Measurements from ENCODE around the gene NBAS.
A peak's percentile ranks its signal among the peaks of the same experiment; 100 is the strongest.
"Not testable (repeated sequence)": the region's sequence is repeated elsewhere in the genome, so short reads cannot be mapped to it uniquely, and the experiment has no call there.

NBAS gene

GRCh38 chr2:15251753-15252152, 309.4 kb downstream of the NBAS start:
- DNase-seq = no peak

DNA sequence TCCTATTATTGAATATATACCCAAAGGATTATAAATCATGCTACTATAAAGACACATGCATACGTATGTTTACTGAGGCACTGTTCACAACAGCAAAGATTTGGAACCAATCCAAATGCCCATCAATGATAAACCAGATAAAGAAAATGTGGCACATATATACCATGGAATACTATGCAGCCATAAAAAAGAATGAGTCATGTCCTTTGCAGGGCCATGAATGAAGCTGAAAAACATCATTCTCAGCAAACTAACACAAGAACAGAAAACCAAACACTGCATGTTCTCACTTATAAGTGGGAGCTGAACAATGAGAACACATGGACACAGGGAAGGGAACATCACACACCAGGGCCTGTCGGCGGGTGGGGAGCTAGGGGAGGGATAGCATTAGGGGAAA, 310.2 kb downstream of the NBAS start:
- not testable (repeated sequence) for DNase-seq

GRCh38 chr2:15246870-15247269, 314.3 kb downstream of the NBAS start:
- no peak for DNase-seq

DNA sequence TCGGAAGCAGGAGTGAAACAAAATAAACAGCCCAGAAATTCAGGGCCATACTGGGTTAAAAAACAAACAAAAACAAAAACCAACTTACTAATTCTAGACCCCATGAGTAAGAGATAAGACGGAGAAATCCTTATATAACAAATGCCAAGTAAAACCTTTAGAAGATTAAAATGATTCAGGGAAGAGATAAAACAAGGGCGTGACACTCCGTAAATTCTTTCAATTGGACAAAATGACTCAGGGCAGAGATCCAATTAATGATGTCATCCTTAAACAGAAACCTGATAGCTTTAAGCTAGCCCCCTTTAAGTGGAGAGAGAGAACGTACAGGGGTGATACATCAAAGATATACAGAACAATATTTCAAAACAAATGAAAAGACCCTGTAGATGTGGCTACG, 317.4 kb downstream of the NBAS start:
- no peak for DNase-seq

GRCh38 chr2:15242936-15243461, 318.1 kb downstream of the NBAS start:
- DNase-seq = peak; percentile 74

GRCh38 chr2:15241929-15242328, 319.2 kb downstream of the NBAS start:
- no peak for DNase-seq

DNA sequence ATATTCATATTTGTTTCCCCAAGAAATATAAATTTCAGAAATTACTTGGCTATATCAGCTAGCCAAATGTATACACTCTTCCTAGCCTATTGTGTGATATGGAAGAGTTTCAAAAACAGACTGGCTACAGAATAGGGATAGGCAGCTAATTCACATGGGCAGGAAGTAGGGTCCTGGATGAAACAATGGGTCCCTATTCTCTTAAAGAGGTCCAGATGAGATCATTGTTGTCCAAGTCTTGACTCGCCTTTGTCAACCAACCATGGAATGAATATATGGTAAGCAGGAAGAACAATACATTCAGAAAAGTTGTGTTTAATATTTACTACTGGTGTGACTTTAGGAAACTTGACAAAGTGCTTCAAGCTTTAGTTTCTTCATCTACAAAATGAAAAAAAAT, 319.9 kb downstream of the NBAS start:
- no peak for DNase-seq

DNA sequence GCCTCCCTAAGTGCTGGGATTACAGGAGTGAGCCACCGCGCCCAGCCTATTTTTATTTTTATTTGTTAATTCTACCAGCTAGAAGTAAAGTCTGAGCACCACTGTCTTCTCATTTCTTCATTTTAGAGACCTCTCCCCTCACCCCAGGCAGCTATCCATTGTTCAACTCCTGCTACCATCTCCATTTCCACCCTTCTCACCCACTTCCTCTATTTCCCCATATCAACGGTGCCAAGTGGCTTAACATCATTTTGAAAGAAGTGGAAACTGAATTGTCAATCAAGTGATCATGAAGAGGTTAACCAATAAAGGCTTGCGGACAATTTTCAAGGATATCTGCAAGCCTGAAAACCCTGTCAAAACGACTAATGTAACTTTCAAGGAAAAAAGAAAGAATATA, 323.1 kb downstream of the NBAS start:
- peak; percentile 78 for DNase-seq

DNA sequence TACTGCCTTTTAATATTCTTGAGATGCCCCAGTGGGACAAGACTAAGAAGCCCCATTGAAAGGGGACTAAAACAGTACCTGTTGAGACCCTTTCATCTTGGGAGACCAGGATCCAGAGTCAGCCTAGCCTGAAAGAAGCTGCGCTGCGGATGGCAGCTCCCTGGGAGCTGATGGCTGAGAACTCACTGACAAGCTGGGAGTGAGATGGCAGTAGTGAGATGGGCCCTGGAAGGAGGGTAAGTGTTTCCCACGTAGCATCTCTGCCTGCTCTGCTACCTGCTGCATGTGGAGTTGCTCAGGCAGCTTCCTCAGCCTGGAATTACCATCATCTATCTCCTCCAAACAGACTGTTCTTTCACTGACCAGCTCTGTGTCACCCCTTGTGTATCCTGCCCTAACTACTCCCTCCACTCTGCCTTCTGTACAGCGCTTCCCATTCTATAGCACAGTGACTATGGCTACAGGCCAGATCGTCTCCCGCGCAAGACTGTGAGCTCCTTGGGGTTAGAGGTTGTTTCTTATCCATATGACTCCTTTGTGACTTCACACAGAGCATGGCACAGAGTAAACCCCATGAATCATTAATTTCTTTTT, 330.4 kb downstream of the NBAS start:
- no peak for DNase-seq

GRCh38 chr2:15226661-15227060, 334.5 kb downstream of the NBAS start:
- peak; percentile 27 for DNase-seq

DNA sequence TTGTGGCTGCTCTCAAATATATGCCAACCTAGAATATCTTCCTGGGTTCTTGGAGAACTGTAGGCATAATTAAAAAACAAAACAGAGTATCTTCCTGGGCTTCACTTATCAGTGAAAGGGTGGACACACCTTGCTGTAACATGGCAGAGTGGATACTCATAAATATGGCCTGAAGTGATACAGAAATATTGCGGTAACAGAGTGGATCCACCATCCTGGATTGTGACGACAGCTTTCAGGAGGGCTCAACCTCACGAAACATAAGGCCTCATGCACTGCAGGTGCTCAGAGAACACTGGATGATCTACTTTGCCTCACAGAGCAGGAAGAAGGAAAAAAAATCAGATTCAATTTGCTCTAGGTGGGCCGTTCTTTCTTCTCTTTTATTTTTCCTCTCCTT, 336.0 kb downstream of the NBAS start:
- DNase-seq = no peak

- DNase-seq = no peak
Measured at GRCh38 chr2:15224641-15225040, 336.5 kb downstream of the NBAS start.

GRCh38 chr2:15223887-15224286, 337.2 kb downstream of the NBAS start:
- DNase-seq = peak; percentile 7

DNA sequence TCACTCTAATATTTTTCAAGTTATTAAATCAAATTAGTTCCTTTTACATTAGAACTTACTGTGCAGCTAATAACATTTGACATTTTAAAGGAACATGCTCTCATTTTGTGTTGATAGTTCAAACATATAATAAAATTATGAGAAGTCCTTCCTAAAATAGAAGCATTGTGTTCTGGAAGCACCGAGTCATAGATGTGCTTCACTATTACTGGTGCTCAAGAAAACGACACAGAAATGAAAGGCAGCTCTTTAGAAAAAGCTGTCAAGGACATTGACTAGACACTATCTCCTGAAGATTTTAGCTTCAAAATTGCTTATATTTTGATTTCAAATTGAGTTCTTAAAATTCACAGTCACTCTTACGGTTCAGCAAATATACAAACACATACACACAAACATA, 338.3 kb downstream of the NBAS start:
- no peak for DNase-seq

DNA sequence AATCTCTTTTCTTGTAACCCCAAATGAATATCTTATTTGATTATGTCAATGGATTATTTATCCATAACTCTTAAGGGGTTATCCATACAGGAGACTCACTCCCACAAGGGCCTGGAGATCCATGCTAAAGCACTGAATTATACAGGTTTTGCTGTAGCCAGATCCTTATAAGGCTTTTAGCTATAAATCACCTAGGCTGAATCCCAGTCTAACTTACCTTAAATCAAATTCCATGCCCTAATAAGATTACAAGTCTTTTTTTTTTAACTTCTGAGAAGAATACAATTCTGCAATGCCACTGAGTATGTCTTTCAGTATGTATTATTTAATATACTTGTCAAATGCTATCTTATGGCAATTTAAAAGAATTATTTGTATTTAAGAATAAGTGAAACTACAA, 340.5 kb downstream of the NBAS start:
- DNase-seq = no peak

- no peak for DNase-seq
Measured at GRCh38 chr2:15218423-15219086, 342.6 kb downstream of the NBAS start.

- DNase-seq = no peak
Measured at GRCh38 chr2:15212249-15212648, 348.9 kb downstream of the NBAS start.

- DNase-seq = not testable (repeated sequence)
Measured at GRCh38 chr2:15210542-15210941, 350.6 kb downstream of the NBAS start.

DNA sequence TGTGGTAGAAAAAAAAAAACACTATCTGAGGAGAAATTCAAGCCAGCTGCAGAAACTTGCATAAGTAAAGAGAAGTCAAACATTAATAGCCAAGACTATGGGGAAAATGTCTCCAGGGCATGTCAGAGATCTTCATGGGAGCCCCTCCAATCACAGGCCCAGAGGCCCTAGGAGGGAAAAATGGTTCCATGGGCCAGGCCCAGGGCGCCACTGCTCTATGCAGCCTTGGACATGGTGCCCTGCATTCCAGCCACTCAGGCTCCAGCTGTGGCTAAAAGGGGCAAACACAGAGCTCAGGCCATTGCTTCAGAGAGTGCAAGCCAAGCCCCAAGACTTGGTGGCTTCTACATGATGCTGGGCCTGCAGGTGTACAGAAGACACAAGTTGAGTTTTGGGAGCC, 354.7 kb downstream of the NBAS start:
- no peak for DNase-seq

DNA sequence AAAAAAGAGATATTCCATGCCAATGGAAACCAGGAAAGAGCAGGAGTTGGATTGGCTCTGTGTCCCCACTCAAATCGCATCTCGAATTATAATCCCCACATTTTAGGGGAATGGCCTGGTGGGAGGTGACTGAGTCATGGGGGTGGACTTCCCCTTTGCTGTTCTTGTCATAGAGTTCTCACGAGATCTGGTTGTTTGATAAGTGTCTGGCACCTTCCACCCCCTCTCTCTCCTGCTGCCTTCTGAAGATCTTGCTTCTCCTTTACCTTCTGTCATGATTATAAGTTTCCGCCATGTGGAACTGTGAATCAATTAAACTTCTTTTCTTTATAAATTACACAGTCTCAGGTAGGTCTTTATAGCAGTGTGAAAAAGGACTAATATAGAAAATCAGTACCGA, 355.6 kb downstream of the NBAS start:
- DNase-seq = no peak

DNA sequence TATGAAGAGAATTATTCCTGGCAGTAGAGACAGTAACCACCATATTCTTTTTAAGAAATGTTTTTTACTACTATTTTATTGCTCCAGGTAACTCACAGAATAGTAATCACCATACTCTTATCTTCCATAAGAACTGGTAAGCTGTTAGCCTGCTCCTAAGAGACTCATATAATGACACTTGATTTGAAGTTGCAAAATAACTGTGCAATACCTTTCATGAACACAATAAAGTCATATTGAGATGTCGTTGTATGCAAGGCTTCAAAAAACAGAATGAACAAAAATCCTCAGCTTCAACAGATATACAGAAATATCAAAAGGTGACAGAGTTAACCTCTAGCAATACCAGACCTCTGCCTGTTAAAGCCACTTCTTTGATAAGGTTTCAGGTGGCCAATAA, 360.1 kb downstream of the NBAS start:
- no peak for DNase-seq

GRCh38 chr2:15200581-15200980, 360.6 kb downstream of the NBAS start:
- no peak for DNase-seq

GRCh38 chr2:15198051-15198450, 363.1 kb downstream of the NBAS start:
- DNase-seq = no peak

- no peak for DNase-seq
Measured at GRCh38 chr2:15195813-15196212, 365.3 kb downstream of the NBAS start.

DNA sequence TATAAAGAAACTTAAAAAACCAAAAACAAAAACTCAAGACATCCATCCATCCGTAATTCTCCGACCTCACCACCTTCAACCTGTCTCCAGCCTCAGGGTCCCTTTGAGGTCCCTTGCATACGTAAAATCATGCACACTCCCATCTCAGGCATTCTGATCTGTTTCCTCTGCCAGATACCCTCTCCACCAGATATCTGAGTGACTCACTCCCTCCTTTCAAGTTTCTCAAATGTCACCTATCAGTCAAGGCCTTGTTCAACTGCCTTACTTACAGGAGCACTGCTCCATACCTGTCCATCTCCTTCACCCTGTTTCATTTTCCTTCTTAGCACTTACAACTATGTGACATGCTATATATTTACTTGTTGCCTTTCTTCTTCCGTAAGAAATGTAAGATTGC, 369.3 kb downstream of the NBAS start:
- DNase-seq = no peak
